Neuronal stem cell (in vitro differentiated cells): ENCODE measurements around the gene CCDC124.
"Not testable (repeated sequence)": the region's sequence is repeated elsewhere in the genome, so short reads cannot be mapped to it uniquely, and the experiment has no call there.

Experiments used
- DNase-seq: peaks from one replicate; pipeline ENCODE4 v3.0.0-alpha.2; 2013; ENCODE audit warnings: low spot score
- H2AFZ ChIP-seq: one replicate; pipeline ENCODE4 v1.6.1; 2013; ENCODE audit warnings: mild to moderate bottlenecking, low read length, inconsistent platforms
- H2AK5ac ChIP-seq: 2 replicates; pipeline ENCODE4 v1.6.1; 2013; ENCODE audit warnings: low read depth, mild to moderate bottlenecking, inconsistent platforms, low read length, moderate library complexity, mixed read lengths
- H2BK120ac ChIP-seq: 2 replicates; pipeline ENCODE4 v1.6.1; 2013; ENCODE audit warnings: low read depth, mild to moderate bottlenecking, inconsistent platforms, low read length, moderate library complexity, mixed read lengths
- H2BK12ac ChIP-seq: one replicate; pipeline ENCODE4 v1.6.1; 2013; ENCODE audit warnings: low read length, inconsistent platforms
- H2BK15ac ChIP-seq: 2 replicates; pipeline ENCODE4 v1.6.1; 2013; ENCODE audit warnings: mild to moderate bottlenecking, low read length, inconsistent platforms, mixed read lengths
- H2BK5ac ChIP-seq: one replicate; pipeline ENCODE4 v1.6.1; 2013; ENCODE audit warnings: inconsistent platforms, mild to moderate bottlenecking, low read length, moderate library complexity
- H3K14ac ChIP-seq: one replicate; pipeline ENCODE4 v1.6.1; 2013; ENCODE audit warnings: low read length, inconsistent platforms
- H3K18ac ChIP-seq: 2 replicates; pipeline ENCODE4 v1.6.1; 2013; ENCODE audit warnings: low read length, inconsistent platforms
- H3K23ac ChIP-seq: 2 replicates; pipeline ENCODE4 v1.6.1; 2013; ENCODE audit warnings: low read depth, mild to moderate bottlenecking, mixed read lengths, low read length, inconsistent platforms; ENCODE audit not compliant: poor library complexity
- H3K27ac ChIP-seq: replicated peaks from 3 replicates; pipeline ENCODE4 v1.5.1; 2013; ENCODE audit warnings: low read length, inconsistent platforms
- H3K27me3 ChIP-seq, 3 experiments: 2 replicates each; pipeline ENCODE4 v1.6.1; 2013; ENCODE audit warnings: low read length in 3 of 3, mild to moderate bottlenecking in 2 of 3, inconsistent platforms in 1 of 3, low read depth in 1 of 3, mixed read lengths in 1 of 3, moderate library complexity in 1 of 3; ENCODE audit not compliant: control insufficient read depth in 3 of 3, insufficient read depth in 3 of 3
- H3K36me3 ChIP-seq, 2 donors: replicated peaks in 1 of 2; 2 replicates each; pipeline ENCODE4 v1.6.1; 2013; ENCODE audit warnings: low read length in 2 of 2; ENCODE audit not compliant: control insufficient read depth in 2 of 2, insufficient read depth in 2 of 2
- H3K4ac ChIP-seq: 2 replicates; pipeline ENCODE4 v1.6.1; 2013; ENCODE audit warnings: inconsistent platforms, mild to moderate bottlenecking, low read length, moderate library complexity
- H3K4me1 ChIP-seq, 2 donors: 1 replicate in 1 of 2; 2 replicates in 1 of 2; pipeline ENCODE4 v1.6.1; 2013; ENCODE audit warnings: low read length in 2 of 2, low read depth in 1 of 2; ENCODE audit not compliant: control insufficient read depth in 2 of 2, insufficient read depth in 1 of 2
- H3K4me2 ChIP-seq: one replicate; pipeline ENCODE4 v1.6.1; 2013; ENCODE audit warnings: mild to moderate bottlenecking, low read length, inconsistent platforms; ENCODE audit not compliant: insufficient read depth, poor library complexity, severe bottlenecking
- H3K4me3 ChIP-seq, 2 donors: 2 replicates each; pipeline ENCODE4 v1.5.1; 2013; ENCODE audit warnings: low read length in 2 of 2, mild to moderate bottlenecking in 2 of 2, inconsistent platforms in 1 of 2, moderate library complexity in 1 of 2
- H3K79me1 ChIP-seq: one replicate; pipeline ENCODE4 v1.6.1; 2013; ENCODE audit warnings: low read depth, mild to moderate bottlenecking, inconsistent platforms, low read length, moderate library complexity
- H3K9ac ChIP-seq: one replicate; pipeline ENCODE4 v1.6.1; 2013; ENCODE audit warnings: mild to moderate bottlenecking, low read depth, low read length, inconsistent platforms; ENCODE audit not compliant: poor library complexity
- H3K9me3 ChIP-seq, 2 donors: replicated peaks in 1 of 2; 2 replicates each; pipeline versions ENCODE3 to v1.6.1; 2013; ENCODE audit warnings: low read length in 2 of 2, mild to moderate bottlenecking in 2 of 2, inconsistent platforms in 1 of 2, low read depth in 1 of 2, mixed read lengths in 1 of 2, moderate library complexity in 1 of 2; ENCODE audit not compliant: control insufficient read depth in 2 of 2, insufficient read depth in 1 of 2
- H4K8ac ChIP-seq: one replicate; pipeline ENCODE4 v1.6.1; 2013; ENCODE audit warnings: low read depth, mild to moderate bottlenecking, inconsistent platforms, low read length, moderate library complexity
- H4K91ac ChIP-seq: one replicate; pipeline ENCODE4 v1.6.1; 2013; ENCODE audit warnings: low read length, low read depth, mild to moderate bottlenecking, inconsistent platforms; ENCODE audit not compliant: poor library complexity
- WGBS, 2 donors: extraction: QIAGEN DNeasy Blood & Tissue Kit; methylation state at CpG; one replicate each; pipeline ENCODE4 v1.1.7; 2013; ENCODE audit warnings: missing lambda C conversion rate in 2 of 2, mixed read lengths in 1 of 2; ENCODE audit not compliant: insufficient read length in 2 of 2, insufficient replicate concordance in 1 of 2; ENCODE audit errors: extremely low coverage in 2 of 2; 5-methylcytosine and 5-hydroxymethylcytosine counted together

CCDC124 gene

GRCh38 chr19:17982430-17982829 is 49.6 kb downstream of the CCDC124 start:
- Histone ChIP-seq H4K91ac (no peak overlapping the region), H3K4ac (no peak overlapping the region), H3K27me3 (no peaks in the 10 kb centered on the region), H2AFZ (no peak overlapping the region), H3K79me1 (no peaks in the 10 kb centered on the region), H4K8ac (no peak overlapping the region), H3K9me3 (no peaks in the 10 kb centered on the region), H3K27ac (no peak overlapping the region), H3K18ac (peak overlapping the region; percentile 57), H2BK5ac (no peak overlapping the region), H3K36me3 (no peaks in the 10 kb centered on the region), H3K4me1 (no peaks in the 10 kb centered on the region), H3K23ac (no peak overlapping the region), H2BK12ac (no peak overlapping the region), H3K14ac (peak overlapping the region; percentile 82), H2BK15ac (no peak overlapping the region), H2AK5ac (no peak overlapping the region), H3K4me2 (no peak overlapping the region), H3K4me3 (no peak overlapping the region), H2BK120ac (no peak overlapping the region), H3K9ac (no peak overlapping the region)
- WGBS, 2 donors = no CpG with 5 or more reads among the region's 22 CpGs
- no peak for DNase-seq

- no peak overlapping the region for H2AFZ ChIP-seq
- no peaks in the 10 kb centered on the region for H3K9me3 ChIP-seq
- H2AK5ac ChIP-seq = no peak overlapping the region
- no peak overlapping the region for H2BK120ac ChIP-seq
- H2BK15ac ChIP-seq = peak overlapping the region; percentile 3
- H4K91ac ChIP-seq = no peak overlapping the region
- no peak for DNase-seq
- no peak overlapping the region for H3K18ac ChIP-seq
- no peak overlapping the region for H3K4me2 ChIP-seq
- H3K4me1 ChIP-seq = no peaks in the 10 kb centered on the region
- no peaks in the 10 kb centered on the region for H3K27me3 ChIP-seq
- no peak overlapping the region for H2BK12ac ChIP-seq
- WGBS, 2 donors = no CpG with 5 or more reads among the region's 17 CpGs
- no peak overlapping the region for H3K27ac ChIP-seq
- H3K79me1 ChIP-seq = no peaks in the 10 kb centered on the region
- H4K8ac ChIP-seq = no peak overlapping the region
- no peak overlapping the region for H3K4me3 ChIP-seq
- H3K23ac ChIP-seq = peak overlapping the region; percentile 69
- H3K36me3 ChIP-seq = peaks cover 0 to 10% of the 10 kb centered on the region in 2 donors
- no peak overlapping the region for H3K14ac ChIP-seq
- H2BK5ac ChIP-seq = peak overlapping the region; percentile 53
- H3K9ac ChIP-seq = peak overlapping the region; percentile 9
- no peak overlapping the region for H3K4ac ChIP-seq
Measured at GRCh38 chr19:17985037-17985818, 52.4 kb downstream of the CCDC124 start.

- H3K4ac ChIP-seq, H3K23ac ChIP-seq, H3K79me1 ChIP-seq, DNase-seq, H2BK120ac ChIP-seq, H4K91ac ChIP-seq, H3K9me3 ChIP-seq, H4K8ac ChIP-seq, H3K4me2 ChIP-seq, H3K27ac ChIP-seq, H2AK5ac ChIP-seq, H3K9ac ChIP-seq, H2AFZ ChIP-seq, H3K4me1 ChIP-seq, H2BK5ac ChIP-seq, H3K27me3 ChIP-seq, H3K4me3 ChIP-seq, H3K14ac ChIP-seq, H2BK12ac ChIP-seq, H2BK15ac ChIP-seq, H3K18ac ChIP-seq: not testable (repeated sequence)
- WGBS, 2 donors = no CpG with 5 or more reads among the region's 8 CpGs
- H3K36me3 ChIP-seq = peaks cover 0 to 10% of the 10 kb centered on the region in 2 donors
Measured at GRCh38 chr19:17986569-17986968, 53.8 kb downstream of the CCDC124 start.

- no peak overlapping the region for H2AFZ ChIP-seq
- no peaks in the 10 kb centered on the region for H3K27me3 ChIP-seq
- H3K9me3 ChIP-seq = no peaks in the 10 kb centered on the region
- no peak overlapping the region for H2AK5ac ChIP-seq
- H2BK12ac ChIP-seq = peak overlapping the region; percentile 63
- H2BK15ac ChIP-seq = peak overlapping the region; percentile 58
- WGBS, 2 donors = no CpG with 5 or more reads among the region's 13 CpGs
- no peak for DNase-seq
- H2BK5ac ChIP-seq = peak overlapping the region; percentile 53
- no peak overlapping the region for H3K9ac ChIP-seq
- no peaks in the 10 kb centered on the region for H3K4me1 ChIP-seq
- no peaks in the 10 kb centered on the region for H3K79me1 ChIP-seq
- peak overlapping the region in 1 of 2 donors; percentile 7 for H3K4me3 ChIP-seq
- H3K14ac ChIP-seq = peak overlapping the region; percentile 71
- no peak overlapping the region for H2BK120ac ChIP-seq
- no peak overlapping the region for H4K8ac ChIP-seq
- peaks cover 0 to 10% of the 10 kb centered on the region in 2 donors for H3K36me3 ChIP-seq
- no peak overlapping the region for H3K23ac ChIP-seq
- H3K4me2 ChIP-seq = no peak overlapping the region
- H3K18ac ChIP-seq = peak overlapping the region; percentile 38
- H4K91ac ChIP-seq = no peak overlapping the region
- peak overlapping the region; percentile 76 for H3K4ac ChIP-seq
- H3K27ac ChIP-seq = no peak overlapping the region
Measured at GRCh38 chr19:17988161-17988560, 55.3 kb downstream of the CCDC124 start.
